ENCODE data around the gene COL6A6. TPM values are rescaled to one million over a fixed set of nuclear protein-coding genes. Genes with fewer than 3 reads are reported as not detected.
A peak's percentile ranks its signal among the peaks of the same experiment; 100 is the strongest.

Gene COL6A6
- total RNA-seq (2014; rRNA removed; shearing (Covaris generic)): 0.11 TPM in 1 of 2 replicates, not detected in the other
- polyA plus RNA-seq (2015; cell fraction: cytosol; rRNA removed): not detected in 2 replicates
- polyA plus RNA-seq (2015; cell fraction: nucleus; rRNA removed): not detected in 2 replicates

GRCh38 chr3:130516645-130517512, at the start of gene COL6A6:
COL6A6 (plus strand) TSS chr3:130517177; CDS start chr3:130560365, 43,188 bp downstream.
- DNase-seq (ENCODE audit: low read depth, low spot score): no peak
- in situ Hi-C loops (cut with HindIII; ENCODE audit: low pct_unique_long_range_greater_than_20kb, low sequenced_read_pairs): no loop called here

- in situ Hi-C loops (cut with HindIII; ENCODE audit: low pct_unique_long_range_greater_than_20kb, low sequenced_read_pairs): no loop called here
These were observed 48.7 kb upstream of the COL6A6 start for GRCh38 chr3:130468311-130468710.

GRCh38 chr3:130470126-130470525, 46.9 kb upstream of the COL6A6 start:
- DNase-seq (ENCODE audit: low read depth, low spot score): no peak
- in situ Hi-C loops (cut with HindIII; ENCODE audit: low pct_unique_long_range_greater_than_20kb, low sequenced_read_pairs): no loop called here

More at GRCh38 chr3:130468311-130468710, 48.7 kb upstream of the COL6A6 start:
- DNase-seq (ENCODE audit: low read depth, low spot score): no peak

- no peak for DNase-seq (ENCODE audit: low read depth, low spot score)
- in situ Hi-C loops (cut with HindIII; ENCODE audit: low pct_unique_long_range_greater_than_20kb, low sequenced_read_pairs): no loop called here
These were observed 43.6 kb upstream of the COL6A6 start for GRCh38 chr3:130473416-130473815.

- peak; percentile 73 for DNase-seq (ENCODE audit: low read depth, low spot score)
- in situ Hi-C loops (cut with HindIII; ENCODE audit: low pct_unique_long_range_greater_than_20kb, low sequenced_read_pairs): no loop called here
These were observed 36.2 kb upstream of the COL6A6 start for GRCh38 chr3:130480736-130481135.

- in situ Hi-C loops (cut with HindIII; ENCODE audit: low pct_unique_long_range_greater_than_20kb, low sequenced_read_pairs): no loop called here
- DNase-seq (ENCODE audit: low read depth, low spot score): no peak
These were observed 28.7 kb upstream of the COL6A6 start for GRCh38 chr3:130488288-130488687.

GRCh38 chr3:130488769-130489450, 28.1 kb upstream of the COL6A6 start:
- in situ Hi-C loops (cut with HindIII; ENCODE audit: low pct_unique_long_range_greater_than_20kb, low sequenced_read_pairs): no loop called here
- no peak for DNase-seq (ENCODE audit: low read depth, low spot score)

- no peak for DNase-seq (ENCODE audit: low read depth, low spot score)
- in situ Hi-C loops (cut with HindIII; ENCODE audit: low pct_unique_long_range_greater_than_20kb, low sequenced_read_pairs): no loop called here
These were observed 26.7 kb upstream of the COL6A6 start for GRCh38 chr3:130490241-130490640.

- DNase-seq (ENCODE audit: low read depth, low spot score): no peak
- in situ Hi-C loops (cut with HindIII; ENCODE audit: low pct_unique_long_range_greater_than_20kb, low sequenced_read_pairs): no loop called here
These were observed 25.5 kb upstream of the COL6A6 start for GRCh38 chr3:130491431-130491830.

GRCh38 chr3:130504701-130505100, 12.3 kb upstream of the COL6A6 start:
- DNase-seq (ENCODE audit: low read depth, low spot score): no peak
- in situ Hi-C loops (cut with HindIII; ENCODE audit: low pct_unique_long_range_greater_than_20kb, low sequenced_read_pairs): no loop called here

- no peak for DNase-seq (ENCODE audit: low read depth, low spot score)
- in situ Hi-C loops (cut with HindIII; ENCODE audit: low pct_unique_long_range_greater_than_20kb, low sequenced_read_pairs): no loop called here
These were observed 10.9 kb upstream of the COL6A6 start for GRCh38 chr3:130506031-130506430.

GRCh38 chr3:130507746-130508145, 9.2 kb upstream of the COL6A6 start:
- no peak for DNase-seq (ENCODE audit: low read depth, low spot score)
- in situ Hi-C loops (cut with HindIII; ENCODE audit: low pct_unique_long_range_greater_than_20kb, low sequenced_read_pairs): no loop called here

- DNase-seq (ENCODE audit: low read depth, low spot score): no peak
- in situ Hi-C loops (cut with HindIII; ENCODE audit: low pct_unique_long_range_greater_than_20kb, low sequenced_read_pairs): no loop called here
These were observed 8.0 kb upstream of the COL6A6 start for GRCh38 chr3:130509008-130509407.

GRCh38 chr3:130514681-130515080, 2.3 kb upstream of the COL6A6 start:
- in situ Hi-C loops (cut with HindIII; ENCODE audit: low pct_unique_long_range_greater_than_20kb, low sequenced_read_pairs): no loop called here
- no peak for DNase-seq (ENCODE audit: low read depth, low spot score)

GRCh38 chr3:130515755-130516154, 1.2 kb upstream of the COL6A6 start:
- in situ Hi-C loops (cut with HindIII; ENCODE audit: low pct_unique_long_range_greater_than_20kb, low sequenced_read_pairs): no loop called here
- no peak for DNase-seq (ENCODE audit: low read depth, low spot score)

- in situ Hi-C loops (cut with HindIII; ENCODE audit: low pct_unique_long_range_greater_than_20kb, low sequenced_read_pairs): no loop called here
- no peak for DNase-seq (ENCODE audit: low read depth, low spot score)
These were observed 625 bp downstream of the COL6A6 start for GRCh38 chr3:130517602-130518001.

- in situ Hi-C loops (cut with HindIII; ENCODE audit: low pct_unique_long_range_greater_than_20kb, low sequenced_read_pairs): no loop called here
- no peak for DNase-seq (ENCODE audit: low read depth, low spot score)
These were observed 2.8 kb downstream of the COL6A6 start for GRCh38 chr3:130519754-130520153.

- no peak for DNase-seq (ENCODE audit: low read depth, low spot score)
These were observed 5.4 kb downstream of the COL6A6 start for GRCh38 chr3:130522399-130522798.

GRCh38 chr3:130527426-130527825, 10.4 kb downstream of the COL6A6 start:
- in situ Hi-C loops (cut with HindIII; ENCODE audit: low pct_unique_long_range_greater_than_20kb, low sequenced_read_pairs): no loop called here
- DNase-seq (ENCODE audit: low read depth, low spot score): no peak

More at GRCh38 chr3:130522399-130522798, 5.4 kb downstream of the COL6A6 start:
- in situ Hi-C loops (cut with HindIII; ENCODE audit: low pct_unique_long_range_greater_than_20kb, low sequenced_read_pairs): no loop called here

Data from SK-MEL-5 (cell line).